ENCODE results near the gene GSS. TPM values are rescaled to one million over a fixed set of nuclear protein-coding genes. Genes with fewer than 3 reads are reported as not detected.

GSS gene
- total and polyA plus RNA-seq, 12 donors: 52.4 to 120 (median 79.6) TPM

- TF ChIP-seq POLR2A (IDR thresholded peaks at IDR 0.05) (no peak), CTCF (IDR thresholded peaks at IDR 0.05) (no peak)
- H3K4me3 ChIP-seq: no peak overlapping the region
- WGBS, 4 donors: 75 to 92% (median 88%) methylated on average over 4 of the region's 4 CpGs
- peaks cover 0 to 6% of the 10 kb centered on the region in 2 donors for H3K4me1 ChIP-seq (replicated peaks in 1 of 2)
- DNase-seq: no peak
- H3K9me3 ChIP-seq (replicated peaks in 1 of 3): no peaks in the 10 kb centered on the region
- H3K27ac ChIP-seq: no peak overlapping the region
- peaks cover 0 to 52% of the 10 kb centered on the region in 2 donors for H3K36me3 ChIP-seq (replicated peaks in 1 of 2)
- intact Hi-C loops (cut with DNase I): no loop called here
- no peaks in the 10 kb centered on the region for H3K27me3 ChIP-seq
These were observed 14.4 kb downstream of the GSS start for GRCh38 chr20:34941226-34941625.

GRCh38 chr20:34940081-34940481, 15.5 kb downstream of the GSS start:
- no peak for TF ChIP-seq POLR2A (IDR thresholded peaks at IDR 0.05)
- TF ChIP-seq CTCF (IDR thresholded peaks at IDR 0.05): no peak
- Histone ChIP-seq H3K36me3 (replicated peaks in 1 of 2) (peaks cover 0 to 45% of the 10 kb centered on the region in 2 donors), H3K27ac (no peak overlapping the region), H3K27me3 (no peaks in the 10 kb centered on the region), H3K4me1 (replicated peaks in 1 of 2) (peaks cover 0 to 6% of the 10 kb centered on the region in 2 donors), H3K9me3 (replicated peaks in 1 of 3) (no peaks in the 10 kb centered on the region), H3K4me3 (no peak overlapping the region)
- intact Hi-C loops (cut with DNase I): no loop called here
- DNase-seq: no peak
- 70 to 90% (median 81%) methylated on average over 1 of the region's 1 CpG for WGBS, 4 donors

GRCh38 chr20:34938466-34939163, 17.0 kb downstream of the GSS start:
- Histone ChIP-seq H3K27ac (peak overlapping the region in 1 of 5 donors; percentile 43), H3K27me3 (no peaks in the 10 kb centered on the region), H3K4me1 (replicated peaks in 1 of 2) (peaks cover 0 to 6% of the 10 kb centered on the region in 2 donors), H3K4me3 (no peak overlapping the region), H3K9me3 (replicated peaks in 1 of 3) (no peaks in the 10 kb centered on the region), H3K36me3 (replicated peaks in 1 of 2) (peaks cover 0 to 39% of the 10 kb centered on the region in 2 donors)
- peak in 5 of 7 donors; percentile 37 to 63 (median 45) for DNase-seq
- 77 to 83% (median 83%) methylated on average over 14 of the region's 14 CpGs for WGBS, 4 donors
- TF ChIP-seq CTCF (IDR thresholded peaks at IDR 0.05) (no peak), POLR2A (IDR thresholded peaks at IDR 0.05) (no peak)
- intact Hi-C loops (cut with DNase I): no loop called here

GRCh38 chr20:34931771-34932170, 23.8 kb downstream of the GSS start:
- Histone ChIP-seq H3K36me3 (replicated peaks in 1 of 2) (peaks cover 0 to 38% of the 10 kb centered on the region in 2 donors), H3K9me3 (replicated peaks in 1 of 3) (no peaks in the 10 kb centered on the region), H3K4me3 (no peak overlapping the region), H3K27me3 (no peaks in the 10 kb centered on the region), H3K27ac (no peak overlapping the region), H3K4me1 (replicated peaks in 1 of 2) (no peaks in the 10 kb centered on the region)
- intact Hi-C loops (cut with DNase I): no loop called here
- WGBS, 4 donors: 80 to 97% (median 94%) methylated on average over 2 to 7 of the region's 7 CpGs
- TF ChIP-seq CTCF (IDR thresholded peaks at IDR 0.05) (no peak), POLR2A (IDR thresholded peaks at IDR 0.05) (no peak)
- no peak for DNase-seq
